NCI-H1694 treated with DMSO at 0.1 percent for 48 hours (cell line): ENCODE results near the gene ADAMTSL3.

Experiments
- DNase-seq: peaks from one replicate; lab custom pipeline; 2025; lab: John Stamatoyannopoulos, UW

Gene ADAMTSL3, protein sequence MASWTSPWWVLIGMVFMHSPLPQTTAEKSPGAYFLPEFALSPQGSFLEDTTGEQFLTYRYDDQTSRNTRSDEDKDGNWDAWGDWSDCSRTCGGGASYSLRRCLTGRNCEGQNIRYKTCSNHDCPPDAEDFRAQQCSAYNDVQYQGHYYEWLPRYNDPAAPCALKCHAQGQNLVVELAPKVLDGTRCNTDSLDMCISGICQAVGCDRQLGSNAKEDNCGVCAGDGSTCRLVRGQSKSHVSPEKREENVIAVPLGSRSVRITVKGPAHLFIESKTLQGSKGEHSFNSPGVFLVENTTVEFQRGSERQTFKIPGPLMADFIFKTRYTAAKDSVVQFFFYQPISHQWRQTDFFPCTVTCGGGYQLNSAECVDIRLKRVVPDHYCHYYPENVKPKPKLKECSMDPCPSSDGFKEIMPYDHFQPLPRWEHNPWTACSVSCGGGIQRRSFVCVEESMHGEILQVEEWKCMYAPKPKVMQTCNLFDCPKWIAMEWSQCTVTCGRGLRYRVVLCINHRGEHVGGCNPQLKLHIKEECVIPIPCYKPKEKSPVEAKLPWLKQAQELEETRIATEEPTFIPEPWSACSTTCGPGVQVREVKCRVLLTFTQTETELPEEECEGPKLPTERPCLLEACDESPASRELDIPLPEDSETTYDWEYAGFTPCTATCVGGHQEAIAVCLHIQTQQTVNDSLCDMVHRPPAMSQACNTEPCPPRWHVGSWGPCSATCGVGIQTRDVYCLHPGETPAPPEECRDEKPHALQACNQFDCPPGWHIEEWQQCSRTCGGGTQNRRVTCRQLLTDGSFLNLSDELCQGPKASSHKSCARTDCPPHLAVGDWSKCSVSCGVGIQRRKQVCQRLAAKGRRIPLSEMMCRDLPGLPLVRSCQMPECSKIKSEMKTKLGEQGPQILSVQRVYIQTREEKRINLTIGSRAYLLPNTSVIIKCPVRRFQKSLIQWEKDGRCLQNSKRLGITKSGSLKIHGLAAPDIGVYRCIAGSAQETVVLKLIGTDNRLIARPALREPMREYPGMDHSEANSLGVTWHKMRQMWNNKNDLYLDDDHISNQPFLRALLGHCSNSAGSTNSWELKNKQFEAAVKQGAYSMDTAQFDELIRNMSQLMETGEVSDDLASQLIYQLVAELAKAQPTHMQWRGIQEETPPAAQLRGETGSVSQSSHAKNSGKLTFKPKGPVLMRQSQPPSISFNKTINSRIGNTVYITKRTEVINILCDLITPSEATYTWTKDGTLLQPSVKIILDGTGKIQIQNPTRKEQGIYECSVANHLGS (N-terminal part only)

DNA sequence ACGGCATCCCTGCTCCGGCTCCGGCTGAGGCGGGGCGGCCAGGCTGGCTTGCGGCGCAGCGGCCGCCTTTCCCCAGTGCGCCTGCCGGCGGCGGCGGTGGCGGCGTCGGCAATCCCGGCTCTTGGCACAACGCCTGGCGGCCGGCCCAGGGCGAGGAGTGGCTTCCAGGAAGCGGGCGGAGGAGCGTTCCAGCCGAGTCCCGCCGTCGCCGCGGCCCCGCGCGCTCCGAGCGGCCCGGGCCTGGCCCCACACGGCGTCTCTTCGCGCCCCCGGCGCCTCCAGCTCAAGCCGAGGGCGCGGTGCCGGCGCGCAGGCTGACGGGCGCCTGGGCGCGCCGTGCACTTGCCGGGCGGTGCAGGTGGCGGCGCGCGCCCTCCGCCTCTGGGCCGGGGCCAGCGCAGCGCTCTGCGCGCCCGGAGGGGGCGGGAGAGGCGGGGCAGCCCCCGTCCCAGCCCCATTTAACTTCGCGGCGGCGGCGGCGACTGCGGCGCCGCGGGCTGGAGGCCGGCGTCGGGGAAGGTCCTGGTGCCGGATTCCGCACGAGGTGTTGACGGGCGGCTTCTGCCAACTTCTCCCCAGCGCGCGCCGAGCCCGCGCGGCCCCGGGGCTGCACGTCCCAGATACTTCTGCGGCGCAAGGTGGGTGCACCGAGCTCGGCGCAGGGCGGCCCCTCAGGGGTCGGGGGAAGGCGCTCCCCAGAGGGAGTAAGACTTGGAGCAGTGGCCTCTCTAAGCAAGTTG is at the start of gene ADAMTSL3:
Gene ADAMTSL3, plus strand, starts transcription at position 485 of the 740 bp plus-strand sequence. CDS start 1,639 bp downstream, outside the sequence.
- DNase-seq, result no peak

DNA sequence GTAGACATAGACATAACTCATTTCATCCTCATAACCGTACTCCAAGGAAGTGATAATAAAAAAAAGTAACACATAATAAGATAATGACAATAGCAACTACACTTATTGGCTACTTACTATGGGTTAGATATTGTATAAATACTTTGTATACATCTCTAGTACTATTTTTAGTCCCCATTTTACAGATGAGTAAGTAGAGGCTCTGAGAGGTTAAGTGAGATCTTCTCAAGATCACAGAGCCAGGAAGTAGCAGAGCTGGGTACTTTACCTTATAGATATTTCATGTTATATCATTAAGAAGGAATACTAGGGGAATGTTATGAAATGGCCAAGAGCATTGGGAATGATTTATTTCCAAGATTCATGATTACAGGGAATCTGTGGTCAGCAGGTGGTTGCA is 49.4 kb upstream of the ADAMTSL3 start:
- DNase-seq, result no peak

DNA sequence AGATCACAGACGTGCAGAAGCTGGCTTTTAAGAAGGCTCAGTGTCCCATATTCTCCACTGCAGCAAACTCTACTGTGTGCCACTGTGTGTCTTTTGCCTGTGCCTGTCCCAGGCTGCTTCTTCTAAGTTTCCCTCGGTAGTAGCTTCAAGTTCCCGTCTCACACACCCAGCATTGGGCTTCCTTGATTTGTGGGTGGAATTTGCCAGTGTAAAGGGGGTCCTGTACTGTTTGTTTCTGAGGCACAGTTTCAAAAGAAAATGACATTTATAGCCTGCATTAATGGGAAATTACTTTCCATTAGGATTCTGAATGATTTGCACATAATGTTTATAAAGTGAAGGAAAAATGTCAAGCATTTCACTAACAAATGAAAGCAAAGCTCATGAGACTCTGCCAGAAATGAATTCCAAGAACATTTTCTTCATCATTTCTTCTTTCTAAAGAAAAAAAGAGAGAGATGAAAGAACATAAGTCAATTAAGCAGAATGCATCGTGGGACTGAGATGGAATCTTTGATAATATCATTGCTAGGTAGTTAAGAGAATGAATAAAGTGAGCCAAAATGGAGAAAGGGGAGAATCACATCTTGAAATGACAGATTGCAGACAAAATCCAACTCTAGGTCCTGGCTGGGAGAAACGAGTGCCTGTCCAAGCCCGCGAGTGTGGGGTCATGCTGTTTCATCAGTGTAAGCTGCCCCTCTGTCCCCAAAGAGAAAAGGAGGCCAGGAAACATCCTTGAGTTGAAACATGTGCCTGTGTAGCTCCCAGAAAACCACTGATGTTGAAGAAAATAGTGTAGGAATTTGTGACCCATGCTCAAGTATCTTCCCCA is 48.6 kb upstream of the ADAMTSL3 start:
- DNase-seq, result no peak

DNA sequence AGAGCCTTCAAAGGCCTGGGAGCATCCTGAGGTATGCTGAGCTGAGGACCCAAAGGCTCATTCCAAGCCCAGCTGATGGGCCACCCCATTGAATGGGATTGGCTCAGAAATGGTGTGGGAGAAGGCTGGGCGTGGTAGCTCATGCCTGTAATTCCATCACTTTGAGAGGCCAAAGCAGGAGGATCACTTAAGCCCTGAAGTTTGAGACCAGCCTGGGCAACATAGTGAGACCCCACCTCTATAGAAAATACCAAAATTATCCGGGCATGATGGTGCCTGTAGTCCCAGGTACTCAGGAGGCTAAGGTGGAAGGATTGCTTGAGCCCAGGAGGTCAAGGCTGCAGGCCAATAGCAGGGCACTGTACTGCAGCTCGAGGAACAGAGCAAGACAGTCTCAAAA is 43.8 kb upstream of the ADAMTSL3 start:
- DNase-seq, result no peak

DNA sequence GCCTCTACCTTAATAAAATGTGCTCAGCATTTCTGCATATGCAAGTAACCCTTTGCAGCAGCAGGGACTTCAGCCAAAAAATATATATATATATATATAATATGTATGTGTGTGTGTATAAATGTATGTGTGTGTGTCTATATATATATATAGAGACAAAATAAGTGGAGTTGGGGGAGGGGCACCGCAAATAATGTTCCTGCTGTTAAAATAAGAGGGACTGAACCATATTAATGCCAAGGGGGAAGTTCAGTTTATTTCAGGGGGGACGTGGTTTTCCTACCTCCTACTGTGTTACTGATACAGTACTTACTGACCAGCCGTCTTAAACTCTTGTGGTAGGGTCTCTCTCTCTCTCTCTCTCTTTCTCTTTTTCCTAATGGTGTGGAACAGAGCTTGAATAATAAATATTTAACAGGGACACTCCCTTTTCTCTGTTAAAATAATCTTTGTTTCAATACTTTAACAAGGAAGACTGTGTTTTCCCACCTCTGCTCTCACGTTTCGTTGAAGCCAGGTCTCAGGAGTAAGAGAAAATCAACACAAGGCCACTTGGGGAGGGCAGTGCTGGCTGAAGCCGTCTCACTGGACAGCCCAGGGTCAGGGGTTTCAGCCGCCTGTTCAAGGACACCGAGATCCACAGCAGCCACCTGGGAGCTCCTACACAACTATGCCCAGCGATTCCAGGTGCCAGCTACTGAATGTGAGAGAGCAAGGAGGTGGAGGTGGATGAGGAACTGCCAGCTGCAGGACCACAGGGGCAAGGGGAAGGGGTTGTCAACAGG is 42.8 kb upstream of the ADAMTSL3 start:
- DNase-seq, result no peak

DNA sequence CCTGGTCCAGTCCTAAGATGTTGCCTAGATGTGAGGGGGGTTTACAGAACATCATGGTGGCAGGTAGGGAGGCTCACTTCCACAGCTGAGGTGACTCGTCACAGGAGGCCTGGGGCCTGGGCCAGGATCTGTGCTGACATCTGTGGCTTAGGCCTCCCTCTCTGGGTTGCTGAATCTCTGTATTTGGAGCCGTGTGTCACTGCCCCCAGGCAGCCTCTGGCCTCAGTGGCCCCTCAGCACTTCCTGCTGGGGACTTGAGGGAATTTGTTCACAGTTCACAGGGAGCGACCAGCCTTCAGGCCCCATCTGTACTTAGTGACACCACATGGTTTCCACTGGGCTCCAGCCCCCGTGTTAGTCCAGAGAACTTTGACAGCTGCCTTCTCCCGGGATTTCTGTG is 41.7 kb upstream of the ADAMTSL3 start:
- no peak for DNase-seq

DNA sequence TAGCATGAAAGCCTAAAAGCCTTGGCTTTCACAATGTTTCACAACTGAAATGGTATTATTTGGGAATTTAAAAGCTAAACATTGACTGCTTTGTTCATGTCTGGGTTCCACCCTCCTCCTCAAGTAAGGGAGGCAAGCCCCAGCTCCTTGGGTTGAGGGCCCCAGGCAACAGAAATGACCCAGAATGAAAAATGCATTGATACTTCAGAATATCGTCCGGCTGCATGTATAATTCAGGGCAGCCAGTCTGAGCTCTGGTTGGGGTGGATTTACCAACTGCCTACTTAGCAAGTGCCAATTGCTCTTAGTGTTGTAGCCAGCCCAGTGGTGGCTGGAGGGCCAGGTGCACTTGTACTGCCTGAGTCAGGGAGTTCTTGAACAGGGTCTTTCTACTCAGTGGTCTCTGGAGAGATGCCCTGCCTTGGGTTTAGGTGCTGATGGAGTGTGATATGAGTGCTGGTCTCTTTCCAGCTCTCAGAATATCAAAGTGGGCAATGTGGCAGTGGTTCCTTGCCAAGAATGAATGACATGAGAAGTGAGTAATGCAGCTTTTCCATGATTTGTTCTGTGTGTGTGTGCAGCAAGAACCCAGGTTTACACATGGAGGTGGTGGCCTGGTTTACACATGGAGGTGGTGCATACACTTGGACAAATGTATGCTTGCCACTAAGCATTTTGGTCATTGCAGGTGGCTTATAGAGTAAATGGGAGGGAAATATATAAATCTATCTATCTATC is 40.9 kb upstream of the ADAMTSL3 start:
- no peak for DNase-seq

DNA sequence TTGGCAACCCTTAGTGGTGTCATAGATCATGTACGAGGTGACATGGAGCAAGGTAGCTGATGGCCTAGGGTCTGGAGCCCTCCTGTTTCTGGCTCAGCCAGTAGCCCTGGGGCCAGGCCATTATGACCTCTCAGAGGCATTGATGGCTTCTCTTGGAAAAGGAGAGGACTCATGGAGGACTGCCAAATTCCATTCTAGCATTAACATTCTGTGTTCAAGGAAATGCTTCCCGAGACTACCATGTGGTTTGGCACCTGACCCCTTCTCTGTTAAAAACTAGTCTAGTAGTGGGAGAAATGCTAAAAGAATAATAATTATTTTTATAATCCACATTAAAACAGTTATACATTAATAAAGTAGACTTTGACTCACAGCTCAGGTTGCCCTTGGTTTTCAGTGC is 40.2 kb upstream of the ADAMTSL3 start:
- DNase-seq, result no peak

DNA sequence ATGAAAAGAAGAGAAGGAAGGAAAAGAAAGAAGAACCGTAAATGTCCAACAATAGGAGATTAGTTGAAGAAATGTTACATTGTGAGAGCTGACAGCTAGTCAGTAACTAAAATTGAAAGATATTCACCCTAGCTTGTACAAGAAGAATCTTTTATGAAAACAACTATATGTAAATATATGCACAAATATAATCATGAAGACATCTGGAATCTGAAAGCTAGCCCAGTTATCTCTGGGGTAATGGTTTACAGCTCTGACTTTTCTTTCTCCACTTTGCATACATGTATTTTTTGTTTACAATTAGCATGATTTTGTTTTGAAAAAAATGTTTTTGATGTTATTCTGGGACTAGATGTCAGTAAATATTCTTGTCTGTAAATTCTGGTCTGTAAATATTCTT is 37.1 kb upstream of the ADAMTSL3 start:
- DNase-seq, result no peak

DNA sequence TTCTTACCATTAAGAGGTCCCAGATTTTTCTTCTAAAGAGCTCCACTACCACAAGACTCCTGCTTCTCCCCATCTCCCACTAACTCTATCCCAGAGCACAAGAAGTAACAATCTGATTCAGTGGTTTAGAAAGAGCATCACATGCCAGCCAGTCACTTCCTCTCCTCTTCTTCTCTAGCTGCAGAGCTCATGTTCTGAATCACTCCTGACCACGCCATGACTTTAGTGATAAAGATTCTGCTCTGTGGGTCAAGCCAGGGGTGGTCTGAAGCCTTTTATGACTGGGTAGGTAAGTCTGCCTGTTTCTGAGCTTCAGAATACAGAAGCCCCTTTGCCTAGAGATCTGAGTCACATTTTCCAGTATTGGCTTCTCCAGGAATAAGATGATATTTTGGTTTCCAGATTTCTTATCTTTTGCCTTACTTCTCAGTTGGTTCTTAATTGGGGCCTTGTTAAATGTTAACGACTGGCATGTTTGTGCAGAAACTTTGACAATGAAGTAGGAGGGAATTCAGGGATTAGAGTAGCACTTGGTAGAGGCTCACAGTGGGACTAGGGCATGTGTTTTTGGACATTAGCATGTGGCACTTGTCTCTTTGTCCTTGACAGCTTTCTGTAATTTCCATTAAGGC is 27.6 kb upstream of the ADAMTSL3 start:
- no peak for DNase-seq

DNA sequence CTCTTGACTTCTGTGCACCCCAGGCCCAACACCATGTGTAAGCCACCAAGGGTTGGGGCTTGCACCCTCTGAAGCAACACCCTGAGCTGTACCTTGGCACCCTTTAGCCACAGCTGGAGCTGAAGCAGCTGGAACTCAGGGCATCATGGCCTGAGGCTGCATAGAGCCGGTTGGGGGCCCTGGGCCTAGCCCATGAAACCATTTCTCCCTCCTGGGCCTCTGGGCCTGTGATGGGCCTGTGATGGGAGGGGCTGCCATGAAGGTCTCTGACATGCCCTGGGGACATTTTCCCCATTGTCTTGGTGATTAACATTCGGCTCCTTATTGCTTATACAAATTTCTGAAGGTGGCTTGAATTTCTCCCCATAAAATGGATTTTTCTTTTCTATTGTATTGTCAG is 22.4 kb upstream of the ADAMTSL3 start:
- no peak for DNase-seq

DNA sequence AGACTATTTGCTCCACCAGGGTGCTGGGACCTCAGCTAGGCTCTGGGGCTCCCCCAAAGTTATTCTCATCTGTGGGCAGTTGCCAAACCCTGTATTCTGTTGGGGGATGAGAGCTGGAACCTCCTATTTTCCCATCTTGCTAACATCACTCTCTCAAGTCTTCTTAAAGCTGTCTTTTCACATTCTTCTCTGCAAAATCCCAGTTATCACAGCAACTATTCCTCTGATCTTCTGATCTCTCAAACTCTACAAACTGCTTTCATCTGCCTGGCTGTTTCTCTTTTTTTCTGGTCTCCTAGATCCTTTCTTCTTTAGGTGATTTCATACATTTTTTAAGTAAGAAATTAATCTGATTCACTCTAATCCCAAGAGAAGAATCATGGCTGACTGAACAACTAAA is 10.7 kb upstream of the ADAMTSL3 start:
- DNase-seq, result no peak

DNA sequence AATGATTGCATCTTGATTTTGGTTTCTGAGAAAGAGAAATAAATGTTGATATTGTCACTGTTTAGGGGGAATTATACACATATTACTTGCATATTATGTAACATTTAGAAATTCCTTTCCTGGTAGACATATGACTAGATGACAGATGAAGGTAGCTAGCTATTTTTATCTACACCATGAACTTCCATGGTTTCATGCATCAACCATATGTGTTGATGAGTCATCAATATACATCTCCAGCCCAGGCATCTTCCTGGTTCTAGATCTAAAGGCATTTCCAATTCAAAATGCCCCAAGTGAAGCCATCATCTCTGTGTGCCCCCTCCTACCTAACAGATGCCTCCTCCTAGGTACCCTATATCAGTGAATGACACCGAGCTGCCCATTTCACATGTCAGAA is 9.5 kb upstream of the ADAMTSL3 start:
- no peak for DNase-seq

DNA sequence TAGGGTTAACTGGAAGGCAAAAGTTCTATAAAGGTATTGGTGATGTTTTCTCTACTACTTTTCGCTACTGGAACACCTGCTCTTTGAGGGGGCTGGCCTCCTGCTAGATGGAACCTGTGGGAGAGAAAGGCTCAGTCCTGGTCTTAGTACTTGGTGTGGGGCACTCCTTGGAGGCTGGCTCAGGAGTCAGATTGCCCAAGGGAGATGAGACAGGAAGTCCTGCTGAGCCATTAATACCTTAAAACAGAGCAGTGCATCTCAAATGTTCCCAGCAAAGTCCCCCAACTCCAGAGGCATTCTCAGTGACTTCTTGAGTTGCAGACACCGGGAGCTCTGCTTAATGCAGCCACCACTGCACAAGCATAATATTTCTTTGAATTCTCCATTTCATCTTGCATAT is 3.1 kb upstream of the ADAMTSL3 start:
- no peak for DNase-seq

DNA sequence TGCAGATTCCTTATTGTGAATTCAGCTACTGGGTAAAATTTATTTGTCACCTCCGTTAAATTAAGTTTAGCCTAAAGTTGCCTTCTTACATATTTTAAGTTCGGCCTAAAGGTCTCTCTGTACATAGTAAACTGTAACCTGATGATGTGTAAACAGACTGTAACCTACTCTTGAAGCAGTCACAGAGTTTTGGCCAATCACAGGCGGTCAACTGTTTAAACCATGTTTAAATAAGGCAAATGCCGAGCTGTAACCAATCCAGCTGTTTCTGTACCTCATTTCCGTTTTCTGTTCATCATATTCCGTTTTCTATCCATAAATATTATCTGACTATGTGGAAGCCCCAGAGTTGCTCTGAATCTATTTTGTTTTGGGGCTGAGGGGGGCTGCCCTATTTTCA is 2.4 kb upstream of the ADAMTSL3 start:
- DNase-seq, result no peak

DNA sequence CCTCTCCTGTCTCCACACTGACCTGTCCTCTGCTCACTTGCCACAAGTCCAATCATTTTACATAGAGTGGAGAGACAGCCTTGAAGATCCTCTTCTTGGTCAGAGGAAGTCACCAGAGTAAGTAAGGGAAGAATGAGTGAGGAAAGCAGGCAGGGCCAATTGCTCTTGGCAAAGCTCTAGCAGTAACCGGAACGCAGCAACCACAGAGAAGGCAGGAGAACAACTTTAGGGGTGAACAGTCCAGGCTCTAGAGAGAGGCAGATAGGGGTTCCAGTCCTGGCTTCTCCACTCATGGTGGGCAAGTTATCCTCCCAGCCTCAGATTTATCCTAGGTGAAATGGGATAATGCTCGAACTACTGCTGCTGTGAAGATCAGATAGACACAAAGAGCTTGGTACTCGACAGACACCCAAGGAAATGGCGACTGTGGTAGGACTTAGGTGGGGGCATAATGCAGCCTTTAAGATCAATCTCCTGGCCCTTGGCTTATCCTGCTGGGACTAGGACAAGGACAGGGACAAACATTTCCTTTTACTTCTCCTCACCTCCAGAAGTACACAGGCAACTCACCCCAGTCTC is 1.2 kb upstream of the ADAMTSL3 start:
- no peak for DNase-seq

DNA sequence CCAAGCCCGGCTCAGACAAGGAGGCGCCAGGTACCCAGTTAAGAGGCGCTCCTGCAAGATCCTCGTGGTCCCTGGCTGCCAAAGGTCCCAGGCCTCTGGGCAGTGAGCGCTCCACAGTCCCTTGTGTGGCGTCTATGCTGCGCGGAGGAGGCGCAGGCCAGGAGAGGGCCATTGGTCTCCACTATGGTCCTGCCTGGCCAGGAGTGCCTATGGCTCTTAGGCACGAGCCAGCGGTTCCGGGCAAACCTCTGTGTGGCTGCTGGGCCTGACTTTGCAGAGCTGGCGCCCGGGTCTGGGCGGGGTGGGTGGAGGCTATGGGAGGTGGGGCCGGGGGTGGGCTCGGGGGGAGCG is 660 bp upstream of the ADAMTSL3 start:
- DNase-seq, result no peak
